NCI-H2171 (cell line): ENCODE data around the gene CAMKMT.

ENCODE experiments used
- DNase-seq: peaks from one replicate; lab custom pipeline; 2025; lab: John Stamatoyannopoulos, UW

Gene CAMKMT

DNA sequence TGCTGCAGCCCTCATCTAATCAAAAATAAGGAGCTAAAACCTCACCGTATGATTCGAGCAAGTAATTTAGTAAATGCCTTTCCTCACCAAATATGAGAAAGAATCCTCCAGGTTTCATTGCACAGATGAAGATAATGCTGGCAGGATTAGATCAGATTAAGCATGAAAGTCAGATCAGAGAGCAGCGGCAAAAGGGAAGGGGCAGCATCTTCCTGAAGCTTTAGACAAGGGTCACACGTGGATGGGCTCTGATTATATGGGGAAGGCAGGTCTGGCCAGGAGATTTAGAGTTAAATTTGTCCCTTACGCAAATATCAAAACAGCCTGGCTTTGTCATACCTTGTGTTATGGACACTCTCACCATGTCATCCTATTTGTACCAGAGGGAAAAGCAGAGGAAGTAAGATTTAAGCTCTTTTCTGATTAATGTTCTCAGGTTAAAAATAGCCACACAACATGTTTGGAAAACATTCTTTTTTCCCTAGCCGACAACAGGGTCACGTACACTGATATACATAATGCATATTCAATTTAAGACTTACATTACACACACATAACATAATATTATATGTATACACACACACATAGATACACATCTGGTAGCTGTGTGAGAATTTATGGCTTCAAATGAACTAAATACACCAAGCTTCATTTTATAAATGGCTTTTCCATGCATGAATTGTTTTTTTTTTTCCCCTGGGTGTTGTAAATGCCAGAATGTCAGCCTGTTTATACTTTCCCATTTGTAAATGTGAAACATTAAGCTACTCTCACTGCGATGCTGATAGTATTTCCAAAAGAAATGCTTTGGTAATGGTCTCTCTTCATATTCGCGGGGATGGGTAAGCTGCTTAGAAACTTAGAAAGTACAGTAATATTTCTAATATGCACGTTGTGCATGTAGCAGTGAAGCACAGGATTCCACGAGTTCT lies 383.5 kb downstream of the CAMKMT start:
- DNase-seq: peak; percentile 38

DNA sequence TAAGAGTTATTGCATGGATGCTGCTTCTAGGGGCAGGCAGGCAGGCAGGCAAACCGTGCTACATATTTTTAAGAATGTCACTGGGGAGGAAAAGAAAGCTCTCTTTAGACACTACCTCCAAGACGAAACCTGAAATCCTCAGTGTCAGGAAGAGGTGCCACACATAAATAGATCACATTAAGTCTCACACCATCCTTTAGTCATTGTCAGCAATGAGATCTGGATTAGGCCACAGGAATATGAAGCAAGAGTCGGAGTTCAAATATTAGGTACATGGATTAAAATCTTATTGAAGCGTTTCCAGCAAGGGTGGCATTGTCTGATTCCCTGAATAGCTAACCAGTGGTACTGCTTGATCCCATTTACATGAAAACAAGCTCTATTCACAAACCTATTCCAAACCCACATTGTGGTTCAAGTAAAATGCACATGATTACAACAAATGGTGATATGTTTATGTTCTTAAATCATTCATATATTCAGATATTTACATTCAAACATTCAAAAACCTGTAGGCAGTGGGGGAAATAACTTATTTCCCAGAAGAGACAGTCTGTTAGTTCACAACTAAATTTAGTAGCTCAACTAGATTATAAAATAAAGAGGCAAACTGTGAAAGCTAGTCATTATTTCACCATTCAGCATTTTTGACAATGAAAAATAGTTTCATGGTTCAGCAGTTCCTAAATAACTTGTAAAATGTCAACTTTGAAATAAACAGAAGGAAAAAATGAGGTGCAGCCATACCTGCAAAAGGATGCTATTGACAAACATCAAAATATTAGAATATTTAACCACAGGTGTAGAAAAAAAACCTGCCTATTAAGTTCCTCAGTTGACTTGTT lies 384.4 kb downstream of the CAMKMT start:
- DNase-seq: no peak

DNA sequence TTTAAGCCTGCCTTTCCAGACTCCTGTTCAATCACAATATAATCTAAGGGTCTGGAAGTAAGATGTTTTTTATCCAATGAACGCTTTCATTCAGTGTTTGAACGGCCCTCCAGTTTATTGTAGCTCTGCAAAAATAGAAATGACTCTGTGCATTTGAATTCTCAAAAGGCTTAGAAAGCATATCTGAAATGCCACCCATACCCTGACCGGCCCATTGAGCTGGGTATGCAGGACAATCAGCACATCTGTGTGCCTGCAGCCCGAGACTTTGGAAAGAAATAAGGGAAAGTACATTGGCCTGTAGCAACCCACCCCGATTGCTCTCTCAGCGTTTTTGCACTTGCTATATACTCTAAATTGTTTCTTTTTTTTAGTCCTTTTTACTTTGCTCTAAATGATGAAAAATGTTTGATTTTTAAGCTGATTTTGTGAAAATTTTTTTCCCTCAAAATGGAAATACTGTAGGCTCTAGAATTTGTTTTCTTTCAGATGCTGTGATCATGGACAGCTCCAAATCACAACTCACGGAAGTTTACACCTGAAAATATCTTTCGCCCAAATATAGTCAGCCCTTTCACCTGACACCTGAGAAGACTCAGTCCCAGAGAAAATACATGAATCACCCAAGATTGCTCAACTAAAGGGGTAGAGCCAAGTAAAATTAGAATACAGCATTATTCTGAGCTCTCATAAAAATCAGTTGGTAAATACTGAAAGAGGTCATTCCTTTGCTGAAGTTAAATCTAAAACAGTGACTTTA lies 385.3 kb downstream of the CAMKMT start:
- DNase-seq: no peak

DNA sequence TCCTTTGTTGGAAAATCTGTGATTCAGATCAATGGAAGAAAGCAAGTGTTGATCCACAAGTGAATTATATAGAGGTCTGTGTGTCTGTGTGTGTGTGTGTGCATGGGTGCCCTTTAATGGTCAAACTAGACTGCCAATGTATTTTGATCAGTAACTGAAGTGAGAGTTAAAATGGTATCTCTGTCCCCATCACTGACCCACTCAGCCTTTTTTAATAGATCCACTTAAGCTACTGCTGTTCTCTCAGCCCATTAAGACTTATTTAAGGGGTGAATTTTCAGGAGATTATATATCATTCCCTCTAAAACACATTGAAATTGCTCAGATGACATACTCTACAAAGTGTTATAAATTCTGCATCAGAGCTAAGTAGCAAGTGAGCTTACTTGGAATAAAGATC lies 386.0 kb downstream of the CAMKMT start:
- DNase-seq: no peak

DNA sequence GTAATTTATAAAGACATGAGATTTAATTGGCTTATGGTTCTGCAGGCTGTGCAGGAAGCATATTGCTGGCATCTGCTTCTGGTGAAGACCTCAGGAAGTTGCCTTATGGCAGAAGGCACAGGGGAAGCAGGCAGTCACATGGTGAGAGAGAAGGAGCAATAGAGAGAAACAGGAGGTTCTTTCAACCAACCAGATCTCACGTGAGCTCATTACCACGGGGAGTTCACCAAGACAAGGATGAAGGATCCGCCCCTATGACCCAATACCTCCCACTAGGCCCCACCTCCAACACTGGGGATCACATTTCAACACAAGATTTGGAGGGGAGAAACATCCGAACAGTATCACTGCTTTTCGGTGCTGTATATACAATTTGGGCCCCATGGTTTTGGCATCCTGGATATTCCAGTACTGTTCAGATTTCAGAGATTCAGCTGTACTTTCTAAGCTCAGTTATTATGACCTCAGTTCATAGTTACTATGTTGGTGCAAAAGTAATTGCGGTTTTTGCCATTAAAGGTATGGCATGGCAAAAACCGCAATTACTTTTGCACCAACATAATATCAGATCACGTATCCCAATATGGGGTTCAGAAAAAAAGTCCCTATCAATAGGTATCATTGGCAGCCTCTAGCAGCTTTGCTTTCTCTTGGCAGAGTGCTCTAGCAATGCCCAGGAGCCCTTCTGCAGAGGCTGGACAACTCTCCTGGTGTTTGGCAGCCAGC lies 390.2 kb downstream of the CAMKMT start:
- DNase-seq: peak; percentile 78

DNA sequence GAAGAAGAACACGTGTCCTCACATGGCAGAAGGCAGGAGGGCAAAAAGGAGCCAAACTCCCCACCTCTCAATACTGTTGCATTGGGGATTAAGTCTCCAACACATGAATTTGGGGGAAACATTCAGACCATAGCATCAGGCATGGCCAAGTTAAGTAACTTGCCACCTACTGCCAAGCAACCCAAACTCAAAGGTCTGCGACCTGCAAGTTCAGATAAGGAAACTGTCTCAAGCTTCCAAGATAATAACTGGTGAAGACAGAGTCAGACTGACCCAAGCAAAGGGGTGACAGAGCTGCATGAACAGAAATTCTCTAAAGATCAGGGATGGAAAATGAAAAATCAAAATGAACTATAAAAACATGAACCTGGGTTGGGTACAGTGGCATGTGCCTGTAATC lies 391.0 kb downstream of the CAMKMT start:
- no peak for DNase-seq

DNA sequence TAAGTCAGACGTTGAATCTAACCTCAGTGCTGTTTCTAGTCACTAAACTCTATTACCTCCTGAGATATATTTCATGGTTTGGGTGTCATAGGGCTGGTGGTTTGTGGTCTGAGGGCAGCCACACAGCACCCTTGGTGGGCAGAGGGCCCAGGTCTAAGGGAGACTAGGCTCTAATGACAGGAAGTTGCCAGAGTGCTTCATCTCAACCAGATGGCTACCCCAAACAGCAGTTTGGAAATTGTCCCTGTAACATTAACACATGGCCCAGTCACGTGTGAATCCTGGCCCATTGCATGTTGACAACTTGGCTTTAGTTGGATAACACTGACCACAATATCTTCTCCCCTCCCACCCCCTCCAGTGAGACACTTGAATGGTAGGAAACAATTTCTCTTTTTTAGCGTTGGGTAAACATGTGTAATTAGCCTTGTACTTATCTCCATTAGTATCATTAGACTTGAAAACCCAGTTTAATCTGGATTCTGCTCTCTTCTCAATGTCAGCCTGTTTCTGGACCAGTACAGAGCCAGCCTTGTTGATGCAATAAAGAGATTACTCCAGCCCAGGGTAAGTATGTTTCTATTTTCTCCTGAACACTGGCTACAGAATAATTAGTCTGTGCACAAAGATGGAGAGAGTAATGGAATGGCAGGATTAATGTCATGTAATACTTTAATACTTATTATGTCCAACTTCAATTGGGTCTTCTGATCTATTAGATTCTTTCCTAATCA lies 392.0 kb downstream of the CAMKMT start:
- no peak for DNase-seq

DNA sequence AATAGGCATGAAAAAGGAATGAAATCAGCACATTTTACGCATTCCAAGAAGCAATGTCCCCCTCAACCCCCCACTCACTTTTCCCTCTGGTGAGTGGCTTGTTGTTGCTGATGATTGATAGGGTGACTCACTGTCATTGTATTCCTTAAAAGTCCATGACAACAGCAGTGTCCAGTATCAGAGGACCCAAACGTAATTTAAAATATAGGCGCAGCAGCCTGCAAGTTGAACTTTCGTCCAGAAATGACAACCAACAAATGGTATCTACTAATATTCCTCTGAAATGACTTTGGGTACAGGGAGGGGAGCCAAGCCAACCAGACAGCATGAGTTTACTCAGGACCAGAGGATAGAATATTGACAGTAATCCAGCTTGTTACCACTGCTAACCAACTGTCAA lies 396.8 kb downstream of the CAMKMT start:
- no peak for DNase-seq

DNA sequence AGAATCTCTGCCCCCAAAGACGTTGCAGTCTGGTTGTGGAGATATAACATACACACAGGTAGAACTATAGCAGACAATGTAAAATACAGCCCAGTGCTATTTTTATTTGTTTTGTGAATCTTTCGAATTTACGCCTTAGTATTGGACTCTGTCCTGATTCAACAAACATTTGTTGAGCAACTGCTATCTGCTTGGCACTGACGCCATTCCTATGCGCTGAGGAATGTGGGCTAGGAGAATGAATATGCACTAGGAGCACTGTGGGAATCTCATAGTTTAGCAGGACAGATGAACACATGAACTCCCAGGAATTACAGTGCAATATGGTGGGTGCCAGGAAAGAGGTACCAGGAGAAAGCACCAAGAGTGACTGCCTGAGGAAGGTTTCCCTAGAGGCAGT lies 398.1 kb downstream of the CAMKMT start:
- no peak for DNase-seq

DNA sequence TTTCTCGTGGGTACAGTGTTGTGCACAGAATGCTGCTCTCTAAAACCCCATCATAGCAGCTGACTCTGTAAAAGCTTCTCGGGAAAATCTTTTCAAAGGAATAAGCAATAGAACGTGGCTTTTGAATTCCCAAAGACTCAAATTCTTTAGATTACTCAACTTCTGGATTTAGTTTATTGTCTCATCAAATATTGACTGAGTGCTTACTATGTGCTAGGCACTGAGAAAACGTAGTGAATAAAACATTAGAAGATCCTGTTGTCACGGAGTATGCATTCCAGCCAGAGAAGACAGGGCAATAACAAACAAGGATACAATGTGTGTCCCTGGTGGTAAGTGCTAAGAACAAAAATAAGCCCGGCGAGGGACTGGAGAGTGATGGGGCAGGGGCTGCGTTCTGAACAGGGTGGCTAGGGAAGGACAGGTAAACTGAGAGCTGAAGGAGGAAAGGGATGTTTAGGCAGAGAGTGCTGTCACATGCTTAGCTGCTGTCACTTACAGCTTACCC lies 401.6 kb downstream of the CAMKMT start:
- no peak for DNase-seq

DNA sequence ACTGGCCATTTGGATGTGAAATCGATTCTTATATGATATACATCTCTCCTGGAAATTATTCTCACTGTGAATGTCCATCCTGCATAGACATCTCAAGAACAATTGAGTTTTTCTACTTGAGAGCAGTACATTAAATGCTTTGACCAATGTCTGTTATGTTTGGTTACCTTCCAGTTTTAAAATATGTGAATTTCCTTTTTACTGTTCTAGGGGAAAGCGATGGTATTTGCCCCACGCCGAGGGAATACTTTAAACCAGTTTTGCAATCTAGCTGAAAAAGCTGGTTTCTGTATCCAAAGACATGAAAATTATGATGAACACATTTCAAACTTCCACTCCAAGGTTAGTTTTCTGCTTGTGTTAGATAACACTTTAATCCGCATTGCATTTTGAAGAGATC lies 404.5 kb downstream of the CAMKMT start:
- no peak for DNase-seq

DNA sequence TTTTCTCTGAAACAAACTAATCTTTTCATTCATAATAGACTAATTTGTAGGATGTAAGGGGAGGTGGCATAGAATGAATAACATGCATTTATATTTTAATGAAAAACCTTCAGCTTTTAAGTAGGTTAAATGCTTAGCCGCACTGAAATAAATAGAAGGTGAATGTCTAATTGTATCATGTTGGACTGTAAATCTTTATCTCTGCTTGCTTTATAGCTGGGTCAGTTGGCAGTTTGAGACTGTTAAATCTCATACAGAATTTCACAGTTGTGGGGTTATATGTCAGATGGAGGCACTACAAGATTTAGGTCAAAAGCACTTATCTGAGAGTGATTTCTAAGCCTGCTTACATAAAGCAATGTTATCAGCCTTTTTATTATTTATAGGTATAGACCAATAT lies 405.0 kb downstream of the CAMKMT start:
- DNase-seq: no peak

DNA sequence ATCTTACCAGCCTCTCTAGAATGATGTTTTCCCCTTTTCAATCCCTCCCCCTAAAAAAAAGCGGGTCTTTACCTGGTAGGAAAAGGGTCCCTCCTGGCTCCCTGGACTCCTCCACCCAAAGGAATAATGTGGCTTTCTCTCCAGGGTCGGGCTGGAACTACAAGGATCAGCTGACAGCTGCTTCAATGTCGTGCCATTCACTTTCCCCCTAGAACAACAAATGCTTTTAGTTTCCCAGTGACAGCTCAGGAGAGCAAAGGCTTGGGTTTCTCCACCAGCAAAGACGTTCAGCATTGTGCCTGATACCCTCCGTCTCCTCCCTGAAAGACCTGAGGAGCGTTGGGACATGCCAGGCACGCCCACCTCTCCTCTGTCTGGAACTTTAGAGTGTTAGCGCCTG lies 405.9 kb downstream of the CAMKMT start:
- DNase-seq: no peak

DNA sequence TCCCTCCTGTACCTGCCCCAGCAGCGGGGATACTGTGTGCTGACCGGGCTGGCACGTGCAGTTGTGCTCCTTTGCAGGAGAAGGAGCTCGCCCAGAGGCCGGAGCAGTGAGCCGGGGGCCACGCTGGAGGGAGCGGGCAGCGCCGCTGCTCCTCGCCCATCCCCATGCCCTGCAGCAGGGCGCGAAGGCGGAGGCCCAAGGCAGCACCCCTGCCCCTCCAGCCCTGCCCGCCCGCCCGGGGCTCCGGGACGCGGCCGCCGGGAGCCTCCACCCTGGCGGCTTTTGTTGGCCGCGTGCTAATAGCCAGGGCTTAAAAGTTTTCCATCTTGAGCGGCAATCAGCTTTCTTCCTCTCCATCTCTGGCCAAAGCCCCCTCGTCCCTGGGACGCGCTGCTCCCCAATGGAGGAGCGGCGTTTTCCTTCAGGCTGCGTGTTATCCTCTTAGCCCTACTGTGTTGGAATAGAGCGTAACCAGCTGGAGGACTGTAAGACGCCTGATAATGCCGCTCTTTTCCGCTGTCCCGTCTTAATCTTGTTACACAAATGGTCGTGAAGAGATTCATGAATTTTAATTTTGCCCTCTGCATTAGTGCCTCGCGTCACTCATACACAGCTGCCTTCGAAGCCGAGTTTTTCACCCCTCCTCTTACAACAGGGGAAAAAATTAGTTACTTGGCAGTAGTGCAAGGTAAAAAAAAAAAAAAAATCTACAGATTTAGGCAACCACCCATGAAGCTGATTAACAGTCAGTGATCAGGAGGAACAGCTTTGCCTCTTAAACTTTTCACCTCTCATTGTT lies 406.9 kb downstream of the CAMKMT start:
- DNase-seq: peak; percentile 11

DNA sequence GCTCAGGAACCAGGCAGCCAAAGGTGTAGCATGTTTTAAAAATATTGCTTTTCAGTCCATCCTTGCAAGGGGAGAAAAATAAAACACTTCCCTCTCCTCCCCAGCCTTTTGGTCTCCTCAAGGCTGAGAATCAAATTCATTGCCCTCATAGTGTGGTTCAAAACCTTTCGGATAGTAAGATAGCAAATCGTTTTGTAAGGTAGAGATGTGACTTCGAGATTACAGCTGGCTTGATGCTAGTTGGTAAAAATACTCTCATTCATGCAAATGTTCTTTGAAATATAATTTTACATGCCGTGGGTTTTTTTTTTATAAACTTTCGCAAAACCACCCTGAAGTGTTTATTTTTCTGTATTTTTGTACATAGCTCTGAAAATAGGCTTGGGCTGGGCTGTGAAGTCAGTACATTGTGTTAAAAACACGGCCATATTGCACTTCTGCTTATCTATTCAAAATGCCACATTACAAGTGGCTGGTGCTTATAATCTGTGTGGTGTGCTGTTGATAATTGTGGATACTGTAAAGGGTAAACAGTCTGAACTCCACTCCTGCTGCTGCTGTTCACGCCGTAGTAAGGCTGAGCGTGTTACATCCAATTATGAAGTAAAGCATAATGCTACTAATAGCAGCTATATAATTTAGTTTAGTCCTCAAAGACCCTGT lies 407.7 kb downstream of the CAMKMT start:
- DNase-seq: peak; percentile 16

DNA sequence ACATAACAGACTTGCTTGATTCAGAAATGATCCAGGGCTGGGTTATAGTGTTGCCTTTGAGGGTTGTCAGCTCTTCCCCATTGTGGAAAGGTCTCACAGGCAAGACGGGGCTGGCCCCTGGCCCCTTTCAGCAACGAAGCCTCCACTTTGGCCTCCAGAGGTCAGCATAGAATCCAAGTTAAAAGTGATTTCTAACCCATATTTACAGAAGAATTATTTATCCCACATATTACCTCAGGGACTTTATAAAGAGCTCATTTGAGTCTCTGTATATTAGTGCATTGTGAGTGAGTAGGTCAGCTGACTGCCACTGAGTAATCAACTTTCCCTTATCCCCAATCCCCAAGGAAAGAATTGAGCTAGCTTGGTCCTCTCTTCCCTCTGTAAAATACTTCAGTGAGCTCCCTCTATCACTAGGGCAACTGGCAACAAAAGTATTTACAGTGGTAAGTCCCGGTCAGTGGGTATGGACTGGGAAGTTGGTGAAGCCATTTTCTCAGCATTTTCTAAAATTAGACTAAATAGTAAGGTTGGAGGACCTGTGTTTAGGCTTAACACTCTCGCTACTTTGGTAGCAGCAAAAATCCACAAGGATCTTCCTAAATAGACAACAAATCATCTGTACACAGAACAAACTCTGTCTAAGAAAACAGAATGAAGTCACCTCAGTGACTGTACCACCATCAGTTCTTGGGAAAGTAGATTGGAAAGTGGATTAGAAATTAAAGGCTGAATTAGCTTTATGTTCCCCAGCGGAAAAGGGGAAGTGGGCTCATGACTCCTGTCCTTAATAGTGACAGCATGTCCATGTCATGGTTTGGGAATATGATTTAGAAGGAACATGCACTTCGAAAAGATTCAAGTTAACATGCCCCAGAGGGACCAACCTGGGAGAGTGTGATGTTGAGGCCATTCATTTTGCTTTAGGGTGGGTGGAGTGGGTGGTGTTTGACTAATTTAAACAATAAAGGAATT lies 408.8 kb downstream of the CAMKMT start:
- no peak for DNase-seq

DNA sequence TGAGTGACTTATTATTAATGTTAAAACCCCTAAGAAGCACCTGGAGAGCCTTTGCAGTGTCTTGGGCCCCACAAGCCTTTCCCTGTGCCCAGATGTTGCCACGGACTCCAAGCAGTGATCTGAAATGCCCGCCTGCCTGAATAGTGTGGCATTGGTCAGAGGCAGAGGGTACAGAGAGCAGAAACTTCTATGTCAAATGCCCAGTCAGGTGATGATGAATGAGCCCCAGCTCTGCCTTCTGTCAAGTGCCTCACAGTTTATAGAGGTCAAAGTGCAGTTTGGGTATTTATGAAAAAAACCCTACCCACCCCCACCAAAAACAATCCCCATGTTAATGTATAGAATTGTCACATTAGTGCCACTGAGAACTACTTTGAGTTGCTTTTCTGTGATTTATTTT lies 409.8 kb downstream of the CAMKMT start:
- DNase-seq: no peak

DNA sequence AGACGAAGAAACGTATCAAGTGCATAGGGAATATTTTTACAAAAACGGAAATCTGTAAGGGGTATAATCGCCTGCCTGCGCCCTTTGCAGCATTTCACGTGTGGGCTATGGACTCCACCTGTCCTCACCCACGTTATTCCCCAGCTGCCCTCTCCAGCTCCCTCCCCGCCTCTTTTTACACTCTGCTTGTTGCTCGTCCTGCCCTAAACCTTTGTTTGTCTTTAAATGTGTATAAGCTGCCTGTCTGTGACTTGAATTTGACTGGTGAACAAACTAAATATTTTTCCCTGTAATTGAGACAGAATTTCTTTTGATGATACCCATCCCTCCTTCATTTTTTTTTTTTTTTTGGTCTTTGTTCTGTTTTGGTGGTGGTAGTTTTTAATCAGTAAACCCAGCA lies 410.4 kb downstream of the CAMKMT start:
- DNase-seq: no peak
